WI38 (cell line): ENCODE data around the gene CCDC170.

Experiments used
- H3K4me3 ChIP-seq: 2 replicates; pipeline ENCODE4 v1.5.1; 2011; ENCODE audit warnings: low read depth, mild to moderate bottlenecking, control low read depth, low read length
- CTCF ChIP-seq: IDR thresholded peaks from 2 replicates; pipeline ENCODE4 v1.5.1; 2012; ENCODE audit warnings: low read depth, mild to moderate bottlenecking, control low read depth, low read length

Gene CCDC170

GRCh38 chr6:151493804-151494234 lies at the start of gene CCDC170:
Gene CCDC170 (plus strand): TSS chr6:151494017. CDS start chr6:151494129, 112 bp downstream.
- TF ChIP-seq CTCF = no peak
- H3K4me3 ChIP-seq = peak within 1 kb of the TSS; percentile 63

- TF ChIP-seq CTCF = no peak
- no peak overlapping the region for H3K4me3 ChIP-seq
Observed at GRCh38 chr6:151445482-151445881, 48.3 kb upstream of the CCDC170 start.

- TF ChIP-seq CTCF = no peak
- no peak overlapping the region for H3K4me3 ChIP-seq
Observed at GRCh38 chr6:151447237-151447636, 46.6 kb upstream of the CCDC170 start.

- no peak for TF ChIP-seq CTCF
- no peak overlapping the region for H3K4me3 ChIP-seq
Observed at GRCh38 chr6:151448623-151449022, 45.2 kb upstream of the CCDC170 start.

GRCh38 chr6:151450928-151451327 lies 42.9 kb upstream of the CCDC170 start:
- H3K4me3 ChIP-seq = peak overlapping the region; percentile 93

- TF ChIP-seq CTCF = no peak
- H3K4me3 ChIP-seq = peak overlapping the region; percentile 93
Observed at GRCh38 chr6:151451417-151451949, 42.3 kb upstream of the CCDC170 start.

GRCh38 chr6:151451950-151452749 lies 41.7 kb upstream of the CCDC170 start, which contains the start of gene RMND1:
Gene RMND1 (minus strand): TSS chr6:151452126. CDS start chr6:151445811, 6,315 bp downstream.
- no peak for TF ChIP-seq CTCF

More at GRCh38 chr6:151451950-151452749, 41.7 kb upstream of the CCDC170 start, which contains the start of gene RMND1:
- H3K4me3 ChIP-seq = peak within 1 kb of the TSS; percentile 93
